Right atrium auricular region (tissue), 2 donors: ENCODE measurements around the gene JMJD7. TPM values are rescaled to one million over a fixed set of nuclear protein-coding genes. Genes with fewer than 3 reads are reported as not detected.

ENCODE experiments used
- DNase-seq: peaks from one replicate; pipeline ENCODE4 v3.0.0-alpha.2; 2019; ENCODE audit warnings: low spot score
- H3K27ac ChIP-seq, 2 donors: fragments of 200-600 bp; sonication (generic); 1 replicate in 1 of 2; 2 replicates in 1 of 2; pipeline ENCODE4 v1.5.1; 2016 to 2019
- H3K27me3 ChIP-seq, 2 donors: fragments of 200-600 bp; sonication (generic); one replicate each; pipeline versions ENCODE4 v1.5.1 to v1.6.0; 2017 to 2019
- H3K36me3 ChIP-seq: fragments of 200-600 bp; sonication (generic); one replicate; pipeline ENCODE4 v1.5.1; 2016
- H3K4me1 ChIP-seq, 2 donors: fragments of 200-600 bp; sonication (generic); one replicate each; pipeline versions ENCODE4 v1.5.1 to v1.6.0; 2017 to 2019
- H3K4me3 ChIP-seq, 2 donors: fragments of 200-600 bp; sonication (generic); 1 replicate in 1 of 2; 2 replicates in 1 of 2; pipeline ENCODE4 v1.5.1; 2017 to 2019; ENCODE audit warnings: mild to moderate bottlenecking in 1 of 2, moderate library complexity in 1 of 2
- H3K9me3 ChIP-seq, 2 donors: fragments of 200-600 bp; sonication (generic); one replicate each; pipeline ENCODE4 v1.5.1; 2019
- total RNA-seq, 2 donors: library from RNA; depleted of rRNA; stranded (reverse); fragments of >200 nt; gene quantifications; one replicate each; pipeline ENCODE4 v1.1.0, GENCODE V29; 2016
- TF ChIP-seq, protein P1 (sequence below), 2 donors: fragments of 200-600 bp; sonication (generic); IDR thresholded peaks; one replicate each; pipeline ENCODE4 v1.5.1; 2019; ENCODE audit warnings: antibody characterized with exemption in 2 of 2

The JMJD7 gene
- total RNA-seq, 2 donors from 2014 or later: 6.4 to 11.7 TPM

DNA sequence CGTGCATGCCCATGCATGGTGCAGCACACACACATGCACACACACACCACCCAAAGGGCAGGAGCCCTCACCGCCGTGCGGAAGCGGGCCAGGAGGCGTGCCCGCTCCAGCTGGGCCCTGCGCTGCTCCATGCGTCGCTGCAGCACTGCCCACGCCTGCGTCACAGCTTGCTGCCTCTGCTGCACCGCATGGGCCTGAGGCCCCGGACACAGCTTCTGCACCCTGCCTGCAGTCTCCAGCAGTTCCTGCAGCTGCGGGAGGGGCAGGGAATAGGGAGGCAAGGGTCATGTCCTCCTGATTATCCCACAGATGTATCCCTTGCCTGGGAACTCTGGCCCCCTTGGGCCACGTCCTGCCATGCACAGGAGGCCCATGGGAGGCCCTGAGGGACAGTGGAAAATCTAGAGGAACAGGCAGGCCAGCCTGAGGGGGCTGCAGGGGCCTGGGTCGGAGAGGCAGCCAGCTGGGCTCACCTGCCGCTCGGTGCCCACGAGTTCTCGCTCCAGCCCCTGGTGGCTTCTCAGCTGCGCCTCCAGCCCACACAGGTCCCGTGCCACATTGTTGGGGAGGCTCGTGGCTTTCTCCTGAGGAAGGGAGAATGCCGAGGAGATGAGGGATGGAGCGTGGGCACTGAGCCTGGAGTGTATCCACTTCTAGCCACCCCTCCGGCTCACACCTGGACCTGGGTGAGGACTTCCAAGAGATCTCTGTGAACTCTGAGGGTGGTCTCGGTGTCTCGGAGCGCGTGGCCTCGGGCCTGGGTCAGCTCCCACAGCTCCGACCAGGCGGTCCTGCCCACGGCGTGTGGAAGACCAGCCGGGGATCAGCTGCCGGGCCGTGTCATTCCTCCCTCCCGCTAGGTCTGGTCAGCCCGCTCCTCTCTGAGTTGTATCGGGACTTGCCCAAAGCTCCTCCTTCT, 42.1 kb downstream of the JMJD7 start:
- Histone ChIP-seq H3K27me3 (no peaks in the 10 kb centered on the region), H3K4me1 (no peaks in the 10 kb centered on the region), H3K36me3 (no peaks in the 10 kb centered on the region), H3K9me3 (no peaks in the 10 kb centered on the region), H3K27ac (no peak overlapping the region), H3K4me3 (no peak overlapping the region)
- TF ChIP-seq, protein P1, sequence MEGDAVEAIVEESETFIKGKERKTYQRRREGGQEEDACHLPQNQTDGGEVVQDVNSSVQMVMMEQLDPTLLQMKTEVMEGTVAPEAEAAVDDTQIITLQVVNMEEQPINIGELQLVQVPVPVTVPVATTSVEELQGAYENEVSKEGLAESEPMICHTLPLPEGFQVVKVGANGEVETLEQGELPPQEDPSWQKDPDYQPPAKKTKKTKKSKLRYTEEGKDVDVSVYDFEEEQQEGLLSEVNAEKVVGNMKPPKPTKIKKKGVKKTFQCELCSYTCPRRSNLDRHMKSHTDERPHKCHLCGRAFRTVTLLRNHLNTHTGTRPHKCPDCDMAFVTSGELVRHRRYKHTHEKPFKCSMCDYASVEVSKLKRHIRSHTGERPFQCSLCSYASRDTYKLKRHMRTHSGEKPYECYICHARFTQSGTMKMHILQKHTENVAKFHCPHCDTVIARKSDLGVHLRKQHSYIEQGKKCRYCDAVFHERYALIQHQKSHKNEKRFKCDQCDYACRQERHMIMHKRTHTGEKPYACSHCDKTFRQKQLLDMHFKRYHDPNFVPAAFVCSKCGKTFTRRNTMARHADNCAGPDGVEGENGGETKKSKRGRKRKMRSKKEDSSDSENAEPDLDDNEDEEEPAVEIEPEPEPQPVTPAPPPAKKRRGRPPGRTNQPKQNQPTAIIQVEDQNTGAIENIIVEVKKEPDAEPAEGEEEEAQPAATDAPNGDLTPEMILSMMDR (IDR thresholded peaks at IDR 0.05): no peak
- no peak for DNase-seq

DNA sequence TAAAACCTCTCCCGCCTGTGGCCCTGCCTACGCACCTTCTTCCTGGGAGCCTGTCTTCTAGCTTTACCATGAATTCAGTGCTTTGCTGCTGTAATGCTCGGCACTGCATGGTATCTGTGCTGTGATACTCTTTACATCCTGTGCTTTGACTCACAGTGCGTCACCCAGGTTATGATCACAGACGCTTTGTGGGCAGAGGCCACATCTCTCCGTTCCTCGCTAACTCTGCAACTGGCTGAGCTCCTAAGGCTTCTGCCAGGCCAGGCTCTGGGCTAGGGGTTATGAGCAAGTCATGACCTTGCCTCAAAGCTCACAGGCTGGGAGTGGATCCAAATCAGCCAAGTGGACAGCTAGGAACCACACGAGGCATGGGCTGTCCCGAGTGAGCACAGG, 42.8 kb downstream of the JMJD7 start:
- Histone ChIP-seq H3K4me1 (no peaks in the 10 kb centered on the region), H3K4me3 (no peak overlapping the region), H3K27me3 (no peaks in the 10 kb centered on the region), H3K27ac (no peak overlapping the region), H3K9me3 (no peaks in the 10 kb centered on the region), H3K36me3 (no peaks in the 10 kb centered on the region)
- TF ChIP-seq, protein P1 (IDR thresholded peaks at IDR 0.05): no peak
- no peak for DNase-seq

DNA sequence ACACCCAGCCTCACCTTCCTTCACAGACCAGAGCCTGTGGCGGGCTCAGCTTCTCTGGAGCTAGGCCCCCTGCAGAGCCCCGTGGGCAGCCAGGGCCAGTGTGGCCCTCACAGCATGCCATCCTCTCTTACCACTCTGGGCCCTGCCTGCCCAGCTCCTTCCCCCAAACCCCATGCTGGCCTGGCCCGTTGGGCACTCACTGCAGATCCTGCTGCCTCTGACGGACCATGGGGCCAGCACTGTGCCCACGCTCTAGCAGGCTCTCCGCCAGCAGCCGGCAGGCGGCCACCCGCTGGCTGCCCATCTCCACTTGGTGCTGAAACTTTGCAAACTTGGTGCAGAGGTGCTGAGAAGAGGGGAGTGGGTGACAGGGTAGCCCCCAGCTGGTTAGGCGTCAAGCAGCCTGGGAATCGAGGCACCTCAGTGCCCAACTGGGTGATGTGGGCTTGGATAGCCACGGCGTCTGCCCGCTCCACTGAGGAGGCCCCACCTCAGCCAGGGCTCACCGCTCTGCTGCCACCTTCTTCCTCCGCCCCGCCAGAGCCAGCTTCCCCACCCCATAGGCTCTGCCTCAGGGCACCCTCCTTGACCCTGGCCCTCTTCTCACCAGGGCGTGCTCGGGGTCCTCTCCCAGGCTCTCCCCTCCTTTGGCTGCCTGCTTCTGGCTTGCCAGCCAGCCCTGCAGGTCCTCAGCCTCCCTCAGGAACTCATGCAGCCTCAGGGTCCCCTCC, 43.4 kb downstream of the JMJD7 start:
- DNase-seq: no peak
- TF ChIP-seq, protein P1 (IDR thresholded peaks at IDR 0.05): no peak
- Histone ChIP-seq H3K36me3 (no peaks in the 10 kb centered on the region), H3K4me1 (no peaks in the 10 kb centered on the region), H3K4me3 (no peak overlapping the region), H3K27ac (no peak overlapping the region), H3K9me3 (no peaks in the 10 kb centered on the region), H3K27me3 (no peaks in the 10 kb centered on the region)

DNA sequence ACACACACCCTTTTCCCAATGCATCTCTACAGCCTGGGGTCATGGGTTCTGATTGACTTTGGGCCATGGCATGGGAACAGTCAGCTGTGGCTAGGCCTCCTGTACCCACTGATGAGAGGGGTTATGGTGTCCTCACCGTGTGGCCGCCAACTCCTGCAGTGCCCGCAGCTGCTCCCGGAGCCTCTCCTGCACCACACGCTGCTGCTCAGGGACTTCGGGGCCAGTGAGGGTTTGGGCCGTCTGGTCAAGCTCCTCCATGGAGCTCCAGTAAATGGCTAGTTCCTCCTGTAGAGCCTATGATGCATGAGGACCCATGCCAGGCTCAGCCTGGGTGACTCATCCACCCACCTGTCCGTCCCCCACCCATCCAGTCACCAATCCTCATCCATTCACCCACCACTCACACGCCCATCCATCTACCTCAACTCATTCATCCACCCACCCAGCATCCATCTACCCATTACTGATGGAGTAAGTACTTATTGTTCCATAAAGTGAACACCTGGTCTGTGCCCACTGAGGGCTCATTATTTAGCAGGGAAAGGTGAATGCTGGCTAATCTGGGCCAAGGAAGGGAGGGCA, 44.4 kb downstream of the JMJD7 start:
- Histone ChIP-seq H3K27me3 (no peaks in the 10 kb centered on the region), H3K4me3 (no peak overlapping the region), H3K9me3 (no peaks in the 10 kb centered on the region), H3K4me1 (no peaks in the 10 kb centered on the region), H3K27ac (no peak overlapping the region), H3K36me3 (no peaks in the 10 kb centered on the region)
- TF ChIP-seq, protein P1 (IDR thresholded peaks at IDR 0.05): no peak
- no peak for DNase-seq

DNA sequence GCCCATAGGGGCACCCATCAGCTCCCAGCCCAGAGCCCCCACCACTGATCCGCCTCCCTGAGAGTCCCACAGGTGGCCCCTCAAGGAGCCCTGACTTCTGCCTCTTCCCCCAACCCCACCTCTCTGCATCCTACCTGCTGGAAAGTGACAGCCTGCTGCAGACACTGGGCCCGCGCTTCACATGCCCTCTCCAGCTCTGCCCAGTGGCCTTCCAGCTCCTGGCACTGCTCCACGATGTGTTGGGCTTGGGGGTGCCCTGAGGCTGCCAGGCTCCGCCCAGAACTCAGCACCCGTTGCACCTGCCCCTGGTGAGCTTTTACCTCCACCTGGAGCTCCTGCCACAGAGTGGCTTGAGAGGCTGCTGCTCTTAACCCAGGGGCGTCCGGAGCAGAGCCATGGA, 45.8 kb downstream of the JMJD7 start:
- no peak for DNase-seq
- TF ChIP-seq, protein P1 (IDR thresholded peaks at IDR 0.05): no peak
- Histone ChIP-seq H3K27ac (no peak overlapping the region), H3K4me3 (no peak overlapping the region), H3K27me3 (no peaks in the 10 kb centered on the region), H3K9me3 (no peaks in the 10 kb centered on the region), H3K4me1 (peaks cover 0 to 7% of the 10 kb centered on the region in 2 donors), H3K36me3 (no peaks in the 10 kb centered on the region)
